CD8-positive, alpha-beta memory T cell (primary cell): ENCODE results near the gene GTPBP4. TPM values are rescaled to one million over a fixed set of nuclear protein-coding genes. Genes with fewer than 3 reads are reported as not detected.
"Not testable (repeated sequence)": the region's sequence is repeated elsewhere in the genome, so short reads cannot be mapped to it uniquely, and the experiment has no call there.

ENCODE experiments used
- CTCF ChIA-PET: fragments of 350-600 bp; sonication (Branson Sonifier 250); formaldehyde crosslinking; loops from one replicate; lab custom pipeline; 2021; ENCODE audit warnings: antibody characterized with exemption; lab: Charles Lee
- POLR2A ChIA-PET: fragments of 350-600 bp; sonication (Branson Sonifier 250); formaldehyde crosslinking; loops from one replicate; lab custom pipeline; 2021; ENCODE audit warnings: antibody characterized with exemption; lab: Charles Lee
- DNase-seq, 5 donors: peaks; one replicate each; pipeline versions ENCODE4 v3.0.0 to v3.0.0-alpha.2; 2020 to 2022; ENCODE audit warnings: mixed read lengths in 1 of 5
- H3K27ac ChIP-seq: one replicate; pipeline ENCODE4 v1.7.0; 2013; ENCODE audit warnings: low read depth, mild to moderate bottlenecking, low read length, moderate library complexity
- H3K27me3 ChIP-seq: 2 replicates; pipeline ENCODE4 v1.7.0; 2013; ENCODE audit warnings: low read length, mild to moderate bottlenecking; ENCODE audit not compliant: insufficient read depth, poor library complexity, severe bottlenecking
- H3K36me3 ChIP-seq: 2 replicates; pipeline ENCODE4 v1.7.0; 2013; ENCODE audit warnings: mild to moderate bottlenecking, low read length, moderate library complexity; ENCODE audit not compliant: insufficient read depth
- H3K4me1 ChIP-seq: 2 replicates; pipeline ENCODE4 v1.7.0; 2013; ENCODE audit warnings: mild to moderate bottlenecking, low read length, moderate library complexity; ENCODE audit not compliant: insufficient read depth
- H3K4me3 ChIP-seq: 2 replicates; pipeline ENCODE4 v1.7.0; 2013; ENCODE audit warnings: mild to moderate bottlenecking, low read length
- H3K9me3 ChIP-seq: 2 replicates; pipeline ENCODE4 v1.7.0; 2013; ENCODE audit warnings: mild to moderate bottlenecking, low read length
- H3K27ac Mint-ChIP-seq, 8 donors: one replicate each; pipeline ENCODE4 v1.8.0; 2020 to 2021; ENCODE audit warnings: mixed read lengths in 8 of 8, mild to moderate bottlenecking in 6 of 8, inconsistent platforms in 3 of 8, moderate library complexity in 3 of 8
- H3K27me3 Mint-ChIP-seq, 2 donors: one replicate each; pipeline ENCODE4 v1.8.0; 2020 to 2021; ENCODE audit warnings: mixed read lengths in 2 of 2, mild to moderate bottlenecking in 1 of 2, moderate library complexity in 1 of 2
- H3K36me3 Mint-ChIP-seq, 3 donors: one replicate each; pipeline ENCODE4 v1.8.0; 2020 to 2021; ENCODE audit warnings: mixed read lengths in 3 of 3, inconsistent platforms in 1 of 3, mild to moderate bottlenecking in 1 of 3
- H3K4me1 Mint-ChIP-seq, 3 donors: one replicate each; pipeline ENCODE4 v1.8.0; 2020 to 2021; ENCODE audit warnings: mixed read lengths in 3 of 3, inconsistent platforms in 1 of 3, mild to moderate bottlenecking in 1 of 3
- H3K4me3 Mint-ChIP-seq, 7 donors: one replicate each; pipeline ENCODE4 v1.8.0; 2020 to 2021; ENCODE audit warnings: mixed read lengths in 7 of 7, mild to moderate bottlenecking in 6 of 7, moderate library complexity in 4 of 7, inconsistent platforms in 2 of 7
- H3K9me3 Mint-ChIP-seq, 5 donors: one replicate each; pipeline ENCODE4 v1.8.0; 2020 to 2022; ENCODE audit warnings: mixed read lengths in 5 of 5, mild to moderate bottlenecking in 3 of 5, moderate library complexity in 2 of 5, inconsistent platforms in 1 of 5
- polyA plus RNA-seq: library from polyadenylated mRNA; unstranded; fragments of 300-500 nt; fragmentation: Illumina TruSeq; gene quantifications from one replicate; pipeline ENCODE4 v1.2.3, GENCODE V29; 2021
- total RNA-seq, 2 experiments: library from RNA; stranded (reverse); gene quantifications; one replicate each; pipeline ENCODE4 v1.2.3, GENCODE V29; 2021

GTPBP4 gene
- total and polyA plus RNA-seq, 3 experiments from 2014 or later, result 21.9 to 156 (median 147) TPM

- H3K27ac ChIP-seq, result peak overlapping the region; percentile 49
- peak overlapping the region; percentile 90 to 98 (median 92) for H3K27ac Mint-ChIP-seq
- peak overlapping the region; percentile 72 to 82 (median 80) for H3K4me3 Mint-ChIP-seq
- H3K27me3 ChIP-seq, result no peaks in the 10 kb centered on the region
- H3K36me3 ChIP-seq, result no peaks in the 10 kb centered on the region
- peaks cover 70% of the 10 kb centered on the region for H3K4me1 ChIP-seq
- no peaks in the 10 kb centered on the region for H3K9me3 Mint-ChIP-seq
- H3K27me3 Mint-ChIP-seq, result no peaks in the 10 kb centered on the region
- H3K9me3 ChIP-seq, result no peaks in the 10 kb centered on the region
- H3K4me1 Mint-ChIP-seq, result peaks cover 77 to 94% (median 92%) of the 10 kb centered on the region in 3 donors
- H3K4me3 ChIP-seq, result peak overlapping the region; percentile 47
- ChIA-PET POLR2A (interaction anchor here (0.7 to 1.0 kb wide), 4 partner anchors 13 to 804 kb away, joined by 3 to 5 read pairs (median 3); partner anchors contain the start of gene IDI1), CTCF (interaction anchor here (1.4 to 1.8 kb wide), 2 partner anchors 14 to 75 kb away, joined by 4 to 6 read pairs; partner anchors contain the start of genes GTPBP4 and IDI1)
- H3K36me3 Mint-ChIP-seq, result peaks cover 0 to 11% (median 4%) of the 10 kb centered on the region in 3 donors
- DNase-seq, result peak; percentile 14 to 57 (median 55)
Measured at GRCh38 chr10:1063232-1063865, 75.1 kb downstream of the GTPBP4 start.

GRCh38 chr10:1064964-1065247 lies 76.7 kb downstream of the GTPBP4 start:
- CTCF ChIA-PET, result interaction anchor here (1.3 kb wide), 1 partner anchor 10 kb away, joined by 3 read pairs; no protein-coding TSS in a partner anchor
- Mint-ChIP-seq H3K36me3 (peaks cover 0 to 7% (median 4%) of the 10 kb centered on the region in 3 donors), H3K27ac (peak overlapping the region; percentile 58 to 98 (median 90)), H3K27me3 (no peaks in the 10 kb centered on the region), H3K9me3 (no peaks in the 10 kb centered on the region), H3K4me1 (peaks cover 86 to 94% (median 94%) of the 10 kb centered on the region in 3 donors), H3K4me3 (peak overlapping the region in 2 of 7 donors; percentile 12 to 13)
- H3K9me3 ChIP-seq, result no peaks in the 10 kb centered on the region
- H3K27ac ChIP-seq, result no peak overlapping the region
- peaks cover 62% of the 10 kb centered on the region for H3K4me1 ChIP-seq
- no peaks in the 10 kb centered on the region for H3K27me3 ChIP-seq
- no peak overlapping the region for H3K4me3 ChIP-seq
- POLR2A ChIA-PET, result no interaction called here
- DNase-seq, result no peak
- no peaks in the 10 kb centered on the region for H3K36me3 ChIP-seq

- Mint-ChIP-seq H3K27ac (peak overlapping the region in 7 of 8 donors; percentile 52 to 92 (median 81)), H3K4me1 (peaks cover 74 to 88% (median 84%) of the 10 kb centered on the region in 3 donors), H3K36me3 (peaks cover 0 to 11% (median 4%) of the 10 kb centered on the region in 3 donors)
- H3K4me3 ChIP-seq, H3K9me3 ChIP-seq, DNase-seq, H3K27me3 ChIP-seq, H3K9me3 Mint-ChIP-seq, H3K36me3 ChIP-seq, POLR2A ChIA-PET, CTCF ChIA-PET, H3K27me3 Mint-ChIP-seq, H3K27ac ChIP-seq, H3K4me3 Mint-ChIP-seq: not testable (repeated sequence)
- H3K4me1 ChIP-seq, result peaks cover 44% of the 10 kb centered on the region
Measured at GRCh38 chr10:1066734-1067133, 78.5 kb downstream of the GTPBP4 start.

- Mint-ChIP-seq H3K27ac (peak overlapping the region in 7 of 8 donors; percentile 52 to 97 (median 61)), H3K9me3 (no peaks in the 10 kb centered on the region), H3K36me3 (peaks cover 0 to 25% (median 4%) of the 10 kb centered on the region in 3 donors), H3K4me1 (peaks cover 56 to 78% (median 72%) of the 10 kb centered on the region in 3 donors), H3K27me3 (no peaks in the 10 kb centered on the region), H3K4me3 (peak overlapping the region in 4 of 7 donors; percentile 40 to 52 (median 42))
- Histone ChIP-seq H3K4me1 (peaks cover 25% of the 10 kb centered on the region), H3K27ac (no peak overlapping the region), H3K27me3 (no peaks in the 10 kb centered on the region), H3K9me3 (no peaks in the 10 kb centered on the region), H3K36me3 (peaks cover 2% of the 10 kb centered on the region), H3K4me3 (no peak overlapping the region)
- ChIA-PET POLR2A (interaction anchor here (0.7 kb wide), 1 partner anchor 18 kb away, joined by 3 read pairs; no protein-coding TSS in a partner anchor), CTCF (no interaction called here)
- no peak for DNase-seq
Measured at GRCh38 chr10:1068380-1069361, 80.4 kb downstream of the GTPBP4 start.

Other genes starting within 250 kb of the GTPBP4 start
- 100 to 1,000 TPM; 121 to 128 TPM for gene LARP4B, start 56.7 kb upstream of the GTPBP4 start, total RNA-seq
- 30.6 TPM for gene LARP4B, start 56.7 kb upstream of the GTPBP4 start, polyA plus RNA-seq
- gene IDI2, start 37.4 kb downstream of the GTPBP4 start, total RNA-seq, result not detected
- gene IDI2, start 37.4 kb downstream of the GTPBP4 start, polyA plus RNA-seq, result not detected
- gene IDI1, start 60.7 kb downstream of the GTPBP4 start, total RNA-seq, result 10 to 100 TPM; 47.4 to 50.1 TPM
- 53.1 TPM for gene IDI1, start 60.7 kb downstream of the GTPBP4 start, polyA plus RNA-seq
- gene WDR37, start 68.0 kb downstream of the GTPBP4 start, total RNA-seq, result 10 to 100 TPM; 14.5 to 15.8 TPM
- gene WDR37, start 68.0 kb downstream of the GTPBP4 start, polyA plus RNA-seq, result 21.7 TPM